Measurements from ENCODE around the gene ZNF580.
A peak's percentile ranks its signal among the peaks of the same experiment; 100 is the strongest.

The ZNF580 gene

DNA sequence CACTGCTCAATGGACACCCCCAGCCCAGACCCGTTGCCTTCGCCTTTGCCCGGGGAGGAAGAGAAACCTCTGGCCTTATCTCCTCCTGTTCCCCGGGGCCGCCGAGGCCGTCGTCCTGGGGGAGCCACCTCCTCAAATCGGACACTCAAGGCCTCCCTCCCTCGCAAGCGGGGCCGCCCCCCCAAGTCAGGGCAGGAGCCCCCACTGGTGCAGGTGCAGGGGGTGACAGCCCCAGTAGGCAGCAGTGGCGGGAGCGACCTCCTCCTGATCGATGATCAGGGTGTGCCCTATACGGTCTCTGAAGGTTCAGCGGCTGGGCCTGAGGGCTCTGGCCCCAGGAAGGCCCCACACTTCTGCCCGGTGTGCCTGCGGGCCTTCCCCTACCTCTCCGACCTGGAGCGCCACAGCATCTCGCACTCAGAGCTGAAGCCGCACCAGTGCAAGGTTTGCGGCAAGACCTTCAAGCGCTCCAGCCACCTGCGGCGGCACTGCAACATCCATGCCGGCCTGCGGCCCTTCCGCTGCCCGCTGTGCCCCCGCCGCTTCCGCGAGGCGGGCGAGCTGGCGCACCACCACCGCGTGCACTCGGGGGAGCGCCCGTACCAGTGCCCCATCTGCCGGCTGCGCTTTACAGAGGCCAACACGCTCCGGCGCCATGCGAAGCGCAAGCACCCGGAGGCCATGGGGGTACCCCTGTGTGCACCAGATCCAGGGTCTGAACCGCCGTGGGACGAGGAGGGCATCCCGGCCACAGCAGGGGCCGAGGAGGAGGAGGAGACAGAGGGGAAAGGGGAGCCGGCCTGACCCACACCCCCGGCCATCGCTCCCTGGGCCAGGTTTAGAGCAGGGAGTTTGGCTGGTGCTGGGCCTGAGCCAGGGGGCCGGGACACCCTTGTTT is 38.4 kb upstream of the ZNF580 start:
- TF ChIP-seq EP300 (IDR thresholded peaks at IDR 0.05; ENCODE audit: borderline replicate concordance), result no peak
- no peak for TF ChIP-seq TAF1 (IDR thresholded peaks at IDR 0.05; ENCODE audit: low read depth)
- no peak for TF ChIP-seq YY1 (IDR thresholded peaks at IDR 0.05; ENCODE audit: low read depth)
- no peak for TF ChIP-seq USF1 (IDR thresholded peaks at IDR 0.05)

GRCh38 chr19:55603115-55603514 is 37.7 kb upstream of the ZNF580 start:
- TF ChIP-seq CEBPB (IDR thresholded peaks at IDR 0.05) (no peak), TCF12 (IDR thresholded peaks at IDR 0.05; ENCODE audit: low read depth) (no peak)
- TF ChIP-seq, protein P1, sequence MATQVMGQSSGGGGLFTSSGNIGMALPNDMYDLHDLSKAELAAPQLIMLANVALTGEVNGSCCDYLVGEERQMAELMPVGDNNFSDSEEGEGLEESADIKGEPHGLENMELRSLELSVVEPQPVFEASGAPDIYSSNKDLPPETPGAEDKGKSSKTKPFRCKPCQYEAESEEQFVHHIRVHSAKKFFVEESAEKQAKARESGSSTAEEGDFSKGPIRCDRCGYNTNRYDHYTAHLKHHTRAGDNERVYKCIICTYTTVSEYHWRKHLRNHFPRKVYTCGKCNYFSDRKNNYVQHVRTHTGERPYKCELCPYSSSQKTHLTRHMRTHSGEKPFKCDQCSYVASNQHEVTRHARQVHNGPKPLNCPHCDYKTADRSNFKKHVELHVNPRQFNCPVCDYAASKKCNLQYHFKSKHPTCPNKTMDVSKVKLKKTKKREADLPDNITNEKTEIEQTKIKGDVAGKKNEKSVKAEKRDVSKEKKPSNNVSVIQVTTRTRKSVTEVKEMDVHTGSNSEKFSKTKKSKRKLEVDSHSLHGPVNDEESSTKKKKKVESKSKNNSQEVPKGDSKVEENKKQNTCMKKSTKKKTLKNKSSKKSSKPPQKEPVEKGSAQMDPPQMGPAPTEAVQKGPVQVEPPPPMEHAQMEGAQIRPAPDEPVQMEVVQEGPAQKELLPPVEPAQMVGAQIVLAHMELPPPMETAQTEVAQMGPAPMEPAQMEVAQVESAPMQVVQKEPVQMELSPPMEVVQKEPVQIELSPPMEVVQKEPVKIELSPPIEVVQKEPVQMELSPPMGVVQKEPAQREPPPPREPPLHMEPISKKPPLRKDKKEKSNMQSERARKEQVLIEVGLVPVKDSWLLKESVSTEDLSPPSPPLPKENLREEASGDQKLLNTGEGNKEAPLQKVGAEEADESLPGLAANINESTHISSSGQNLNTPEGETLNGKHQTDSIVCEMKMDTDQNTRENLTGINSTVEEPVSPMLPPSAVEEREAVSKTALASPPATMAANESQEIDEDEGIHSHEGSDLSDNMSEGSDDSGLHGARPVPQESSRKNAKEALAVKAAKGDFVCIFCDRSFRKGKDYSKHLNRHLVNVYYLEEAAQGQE (IDR thresholded peaks at IDR 0.05; ENCODE audit: low read depth), result no peak

DNA sequence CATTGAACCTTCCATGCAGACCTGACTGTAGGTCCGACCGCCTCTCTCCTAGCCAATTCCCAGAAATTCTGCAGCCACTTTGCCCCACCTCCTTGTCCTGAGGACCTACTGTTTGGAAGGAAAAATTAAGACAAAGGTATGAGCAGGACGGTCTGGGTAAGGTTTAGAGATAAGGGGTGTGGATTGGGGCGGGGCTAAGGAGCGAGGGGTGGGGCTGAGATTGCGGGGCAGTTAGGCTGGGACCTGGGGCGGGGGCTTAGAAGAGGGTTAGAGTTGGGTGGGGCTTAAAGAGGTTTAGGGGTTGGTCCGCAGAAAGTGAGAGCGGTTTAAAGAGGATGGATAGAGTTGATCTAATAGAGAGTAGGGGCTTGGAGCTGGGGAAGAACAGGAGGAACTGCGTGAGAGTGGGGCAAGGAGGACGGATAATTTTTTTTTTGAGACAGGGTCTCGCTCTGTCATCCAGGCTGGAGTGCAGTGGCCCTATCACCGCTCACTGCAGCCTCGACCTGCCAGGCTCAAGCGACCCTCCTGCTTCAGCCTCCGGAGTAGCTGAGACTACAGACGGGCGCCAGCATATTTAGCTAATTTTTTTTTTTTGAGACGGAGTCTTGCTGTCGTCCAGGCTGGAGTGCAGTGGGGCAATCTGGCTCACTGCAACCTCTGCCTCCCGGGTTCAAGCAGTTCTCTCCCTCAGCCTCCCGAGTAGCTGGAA is 37.1 kb upstream of the ZNF580 start:
- no peak for TF ChIP-seq TCF12 (IDR thresholded peaks at IDR 0.05; ENCODE audit: low read depth)
- TF ChIP-seq CREB1 (IDR thresholded peaks at IDR 0.05; ENCODE audit: low read depth), result no peak
- TF ChIP-seq CEBPB (IDR thresholded peaks at IDR 0.05), result no peak
- no peak for TF ChIP-seq USF1 (IDR thresholded peaks at IDR 0.05)
- no peak for TF ChIP-seq EP300 (IDR thresholded peaks at IDR 0.05; ENCODE audit: borderline replicate concordance)
- no peak for TF ChIP-seq YY1 (IDR thresholded peaks at IDR 0.05; ENCODE audit: low read depth)
- no peak for TF ChIP-seq TEAD4 (IDR thresholded peaks at IDR 0.05)
- TF ChIP-seq RAD21 (IDR thresholded peaks at IDR 0.05; ENCODE audit: low read depth), result no peak
- no peak for TF ChIP-seq EGR1 (IDR thresholded peaks at IDR 0.05)
- TF ChIP-seq, protein P1 (IDR thresholded peaks at IDR 0.05; ENCODE audit: low read depth), result no peak
- TF ChIP-seq, protein P2, sequence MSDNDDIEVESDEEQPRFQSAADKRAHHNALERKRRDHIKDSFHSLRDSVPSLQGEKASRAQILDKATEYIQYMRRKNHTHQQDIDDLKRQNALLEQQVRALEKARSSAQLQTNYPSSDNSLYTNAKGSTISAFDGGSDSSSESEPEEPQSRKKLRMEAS (IDR thresholded peaks at IDR 0.05), result no peak

DNA sequence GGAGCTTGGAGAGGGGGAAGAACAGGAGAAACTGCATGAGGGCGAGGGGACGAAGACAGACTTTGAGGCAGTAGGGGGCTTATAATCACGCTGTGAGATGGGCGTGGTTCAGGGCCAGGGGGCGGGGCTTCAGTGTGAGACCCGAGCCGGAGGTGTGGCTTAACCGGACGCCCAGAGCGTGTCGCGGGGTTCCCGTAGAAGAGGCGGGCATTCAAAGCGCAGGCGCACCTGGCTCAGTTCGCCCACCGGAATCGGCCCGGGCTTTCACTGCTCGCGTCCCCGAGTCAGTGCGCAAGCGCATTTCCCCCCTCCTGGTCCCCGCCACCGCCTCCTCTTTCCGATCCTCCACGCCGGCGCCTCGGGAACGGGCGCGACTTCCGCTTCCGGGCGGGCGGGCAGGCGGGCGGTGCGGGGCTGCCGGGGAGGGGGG is 35.6 kb upstream of the ZNF580 start:
- TF ChIP-seq YY1 (IDR thresholded peaks at IDR 0.05; ENCODE audit: low read depth) (no peak), TCF12 (IDR thresholded peaks at IDR 0.05; ENCODE audit: low read depth) (0 out of 2 replicates have a peak, but pooled peaks have one; percentile 32), CEBPB (IDR thresholded peaks at IDR 0.05) (no peak), EP300 (IDR thresholded peaks at IDR 0.05; ENCODE audit: borderline replicate concordance) (no peak), NFIC (IDR thresholded peaks at IDR 0.05) (no peak), TEAD4 (IDR thresholded peaks at IDR 0.05) (no peak), RAD21 (IDR thresholded peaks at IDR 0.05; ENCODE audit: low read depth) (no peak), TAF1 (IDR thresholded peaks at IDR 0.05; ENCODE audit: low read depth) (no peak; the same call in 1 of the 2 replicates), FOXM1 (IDR thresholded peaks at IDR 0.05; ENCODE audit: borderline replicate concordance, low read depth) (no peak), ZBTB7A (IDR thresholded peaks at IDR 0.05; ENCODE audit: low read depth) (0 out of 2 replicates have a peak, but pooled peaks have one; percentile 10), USF1 (IDR thresholded peaks at IDR 0.05) (no peak), EGR1 (IDR thresholded peaks at IDR 0.05) (peak; percentile 30; the same call in 1 of the 2 replicates), CREB1 (IDR thresholded peaks at IDR 0.05; ENCODE audit: low read depth) (no peak)
- TF ChIP-seq, protein P2 (IDR thresholded peaks at IDR 0.05), result peak; percentile 81
- TF ChIP-seq, protein P1 (IDR thresholded peaks at IDR 0.05; ENCODE audit: low read depth), result no peak

Measured in Ishikawa (cell line).